Midbrain (tissue), 1 donor: ENCODE measurements around the gene ARID3A.
"Not testable (repeated sequence)": the region's sequence is repeated elsewhere in the genome, so short reads cannot be mapped to it uniquely, and the experiment has no call there.

Experiments used
- DNase-seq: peaks from one replicate; lab custom pipeline; 2025; lab: John Stamatoyannopoulos, UW

The ARID3A gene

DNA sequence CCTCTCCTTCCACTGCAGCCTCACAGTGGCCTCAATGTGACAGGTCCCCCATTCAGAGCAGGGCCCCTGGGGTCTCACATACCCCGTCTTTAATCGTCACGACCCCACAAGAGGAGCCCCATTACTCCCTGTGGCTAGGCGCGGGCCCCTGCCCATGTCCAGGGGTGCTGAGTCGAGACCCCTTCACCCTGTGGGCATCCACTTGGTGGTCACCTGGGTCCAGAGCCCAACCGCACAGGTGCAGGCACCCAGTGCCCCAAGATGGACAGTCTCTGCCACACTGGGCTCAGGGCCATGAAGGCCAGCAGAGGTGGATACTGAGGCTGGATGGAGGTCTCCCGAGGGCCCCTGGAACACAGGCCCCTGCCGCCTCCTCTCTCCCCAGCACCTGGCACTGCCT, 92.1 kb downstream of the ARID3A start:
- DNase-seq: no peak

DNA sequence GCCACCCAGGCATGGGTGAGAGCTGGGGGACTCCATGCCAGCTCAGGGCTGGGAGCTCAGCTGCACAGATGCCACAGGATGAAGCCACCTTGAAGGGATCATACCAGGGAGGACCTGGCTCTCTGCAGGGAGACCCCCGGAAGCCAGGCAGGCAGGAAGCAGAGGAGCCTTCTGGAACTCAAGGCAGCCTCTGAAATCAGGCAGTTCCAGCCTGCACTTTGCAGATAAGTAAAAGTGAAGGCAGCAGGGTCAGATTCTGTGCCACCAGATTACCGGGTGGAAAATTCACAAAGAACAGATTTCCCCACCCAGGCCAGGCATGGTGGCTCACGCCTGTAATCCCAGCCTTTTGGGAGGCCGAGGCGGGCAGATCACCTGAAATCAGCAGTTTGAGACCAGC, 92.6 kb downstream of the ARID3A start:
- DNase-seq: no peak

DNA sequence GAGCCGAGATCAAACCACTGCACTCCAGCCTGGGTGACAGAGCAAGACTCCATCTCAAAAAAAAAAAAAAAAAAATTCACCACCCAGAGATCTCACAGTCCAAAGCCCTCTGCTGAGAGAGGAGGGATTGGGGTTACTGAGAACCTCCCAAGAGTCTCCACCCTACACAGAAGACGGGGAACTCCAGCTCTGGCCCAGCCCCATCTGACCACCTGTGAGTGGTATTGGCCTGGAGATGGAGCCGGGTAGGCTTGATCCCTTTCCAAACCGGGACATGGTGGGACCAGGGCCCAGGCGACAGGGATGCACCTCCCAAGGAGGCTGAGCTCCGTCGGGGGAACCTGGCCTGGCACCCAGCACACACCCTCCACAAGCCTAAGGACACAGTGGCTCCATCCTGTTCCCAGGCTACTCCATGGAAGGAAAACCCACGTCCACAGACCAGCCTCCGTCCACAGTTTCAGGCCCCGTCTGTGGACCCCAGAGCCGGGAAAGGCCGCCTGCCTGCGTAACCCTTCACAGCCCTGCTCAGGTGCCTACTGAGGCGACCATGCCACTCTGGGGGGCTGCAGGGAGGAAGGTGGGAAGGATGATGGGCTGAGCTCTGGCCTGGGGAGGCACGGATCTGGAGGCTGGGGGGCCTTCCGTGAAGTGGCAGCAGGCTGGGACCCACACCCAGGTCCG, 93.2 kb downstream of the ARID3A start:
- no peak for DNase-seq

DNA sequence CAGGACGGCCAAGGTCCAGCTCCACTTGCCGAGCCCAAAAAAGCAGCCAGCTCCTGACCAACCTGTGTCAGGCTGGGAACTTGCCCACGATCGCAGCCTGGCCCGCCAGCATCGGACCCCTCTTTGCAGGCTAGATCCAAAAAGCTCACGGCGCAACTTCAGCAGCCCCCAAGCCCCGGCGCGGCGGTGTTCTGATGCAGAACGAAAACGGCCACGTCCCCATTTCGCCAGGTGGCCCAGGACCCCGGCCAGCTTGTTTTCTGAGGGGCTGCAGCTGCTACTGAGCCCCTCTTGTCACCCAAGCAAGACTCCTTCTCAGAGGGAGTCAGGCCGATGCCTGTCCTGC, 93.8 kb downstream of the ARID3A start:
- no peak for DNase-seq

DNA sequence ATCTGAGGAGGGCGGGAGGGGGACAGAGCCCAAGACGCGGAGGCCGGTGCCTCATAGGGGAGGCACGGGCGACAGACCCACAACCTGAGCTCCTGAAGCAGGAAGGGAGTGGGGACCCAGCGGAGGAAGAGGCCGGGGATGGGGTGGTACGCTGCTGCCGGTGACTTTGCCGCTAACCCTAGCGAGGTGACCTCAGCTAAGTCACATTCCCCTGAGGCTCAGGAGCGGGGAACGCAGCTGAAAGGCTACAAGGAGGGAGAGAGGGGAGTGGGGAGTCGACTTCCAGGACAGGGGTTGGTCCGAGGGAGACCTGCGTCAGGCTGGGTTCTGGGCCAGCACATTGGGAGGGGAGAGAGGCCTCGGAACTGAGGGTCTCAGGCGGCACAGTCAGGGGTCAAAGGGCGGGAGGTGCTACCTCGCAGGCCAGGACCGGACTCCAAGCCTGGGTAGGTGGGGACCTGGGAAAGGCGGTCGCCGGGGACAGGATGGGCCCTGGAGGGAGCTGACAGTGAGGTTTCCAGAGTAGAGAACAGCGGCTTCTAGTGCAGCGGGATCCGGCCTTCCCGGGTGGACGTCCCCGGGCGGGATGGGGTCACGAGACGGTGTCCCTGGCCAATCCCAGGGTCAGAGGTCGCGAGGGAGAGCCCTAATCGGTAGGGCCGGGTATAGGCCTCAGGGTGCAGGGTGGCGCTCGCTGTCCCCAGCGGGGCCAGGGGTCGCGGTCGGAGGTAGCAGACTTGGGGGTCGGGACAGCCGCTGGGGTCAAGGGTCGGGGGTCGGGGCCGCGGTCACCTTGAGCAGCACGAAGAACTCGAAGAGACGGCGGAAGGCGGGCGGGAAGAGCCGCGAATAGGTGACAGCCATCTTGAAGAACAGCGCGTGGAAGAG, 94.4 kb downstream of the ARID3A start:
- no peak for DNase-seq

DNA sequence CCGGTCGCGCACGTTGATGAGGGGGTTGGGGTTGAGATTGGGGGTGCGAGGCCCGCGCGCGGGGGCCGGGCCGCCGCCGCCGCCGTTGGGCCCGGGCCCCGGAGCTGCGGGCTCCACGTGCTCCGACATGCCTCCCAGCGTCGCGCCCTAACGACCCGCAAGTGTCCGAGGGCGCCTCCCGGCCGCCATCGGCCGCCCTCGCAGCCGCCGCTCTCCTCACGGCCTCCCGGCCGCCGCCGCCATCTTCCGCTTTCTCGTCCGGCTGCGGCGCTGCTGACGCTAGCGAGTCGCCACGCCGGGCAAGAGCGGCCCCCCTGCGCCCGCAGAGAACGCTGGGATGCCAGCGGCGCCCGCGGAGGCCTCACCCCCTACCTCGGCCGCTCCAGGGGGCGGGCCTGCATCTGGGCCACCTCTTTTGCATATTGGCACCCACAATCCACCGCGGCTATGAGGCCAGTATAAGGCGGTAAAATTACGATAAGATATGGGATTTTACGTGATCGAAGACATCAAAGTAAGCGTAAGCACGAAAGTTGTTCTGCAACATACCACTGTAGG, 95.1 kb downstream of the ARID3A start, which contains the start of gene TMEM259:
Gene TMEM259 (minus strand): TSS at position 256 of the 558 bp plus-strand sequence. CDS start 127 bp downstream, at position 129.
- peak; percentile 99 for DNase-seq

DNA sequence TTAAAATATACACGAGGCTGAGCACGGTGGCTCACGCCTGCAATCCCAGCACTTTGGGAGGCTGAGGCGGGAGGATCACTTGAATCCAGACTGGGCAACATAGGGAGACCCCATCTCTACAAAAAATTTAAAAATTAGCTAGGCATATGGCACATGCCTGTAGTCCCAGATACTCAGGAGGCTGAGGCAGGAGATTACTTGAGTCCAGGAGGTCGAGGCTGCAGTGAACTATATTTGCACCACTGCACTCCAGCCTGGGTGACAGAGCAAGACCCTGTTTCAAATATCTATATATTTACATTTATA, 98.0 kb downstream of the ARID3A start:
- DNase-seq: not testable (repeated sequence)

DNA sequence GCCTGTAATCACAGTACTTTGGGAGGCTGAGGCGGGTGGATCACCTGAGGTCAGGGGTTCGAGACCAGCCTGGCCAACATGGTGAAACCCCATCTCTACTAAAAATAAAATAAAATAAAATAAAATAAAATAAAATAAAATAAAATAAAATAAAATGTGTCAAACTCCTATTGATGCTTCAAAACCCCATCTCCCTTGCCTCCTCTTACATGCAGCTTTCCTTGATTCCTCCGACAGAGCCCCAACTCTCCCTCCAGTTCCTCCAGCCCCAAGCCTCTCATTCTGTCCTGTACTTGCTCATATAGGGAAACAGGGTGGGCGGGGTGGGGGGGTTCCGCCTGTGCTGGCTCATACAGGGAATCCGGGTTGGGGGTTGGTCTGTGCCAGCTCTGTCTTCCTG, 99.2 kb downstream of the ARID3A start:
- DNase-seq: not testable (repeated sequence)
